NT2/D1 (cell line): Measurements from ENCODE around the gene LSAMP.

Source experiments
- SUZ12 ChIP-seq: IDR thresholded peaks from 2 replicates; pipeline ENCODE4 v1.6.1; 2011; ENCODE audit not compliant: insufficient read length, insufficient read depth; ENCODE audit errors: extremely low read depth
- YY1 ChIP-seq: IDR thresholded peaks from 2 replicates; pipeline ENCODE4 v1.6.1; 2011; ENCODE audit not compliant: insufficient read length, insufficient read depth
- ZNF274 ChIP-seq: IDR thresholded peaks from 2 replicates; pipeline ENCODE4 v1.6.1; 2011; ENCODE audit warnings: mild to moderate bottlenecking, low read depth, low read length

- TF ChIP-seq YY1, result no peak
- no peak for TF ChIP-seq ZNF274
- no peak for TF ChIP-seq SUZ12
Measured at GRCh38 chr3:115922681-115923347, 522.5 kb downstream of the LSAMP start.
